Heart left ventricle (tissue), 16 donors: Measurements from ENCODE around the gene CDC42EP1. TPM values are rescaled to one million over a fixed set of nuclear protein-coding genes. Genes with fewer than 3 reads are reported as not detected.

Experiments
- ATAC-seq, 4 donors: fragments of 200-7000 bp; cut with Tn5 transposase; one replicate each; pipeline ENCODE4 v1.9.1; 2020 to 2022; ENCODE audit warnings: moderate library complexity in 4 of 4, mild to moderate bottlenecking in 3 of 4, moderate number of reproducible peaks in 1 of 4
- DNase-seq, 5 donors: peaks; one replicate each; pipeline ENCODE4 v3.0.0-alpha.2; 2020
- H3K27ac ChIP-seq, 12 donors: fragments of 200-600 bp; sonication (generic) in 4 of 12; one replicate each; pipeline versions ENCODE4 v1.5.0 to v1.8.0; 2016 to 2022; ENCODE audit warnings: mild to moderate bottlenecking in 2 of 12
- H3K27me3 ChIP-seq, 9 donors: fragments of 200-600 bp; sonication (generic) in 2 of 9; one replicate each; pipeline versions ENCODE4 v1.5.1 to v1.8.0; 2016 to 2022; ENCODE audit warnings: mild to moderate bottlenecking in 3 of 9
- H3K36me3 ChIP-seq, 9 donors: fragments of 200-600 bp; sonication (generic) in 2 of 9; one replicate each; pipeline versions ENCODE4 v1.5.0 to v1.8.0; 2018 to 2022; ENCODE audit warnings: mild to moderate bottlenecking in 2 of 9
- H3K4me1 ChIP-seq, 12 donors: fragments of 200-600 bp; sonication (generic) in 4 of 12; one replicate each; pipeline versions ENCODE4 v1.5.0 to v1.8.0; 2016 to 2022; ENCODE audit warnings: mild to moderate bottlenecking in 3 of 12
- H3K4me3 ChIP-seq, 12 donors: fragments of 200-600 bp; sonication (generic) in 4 of 12; one replicate each; pipeline versions ENCODE4 v1.5.0 to v1.8.0; 2017 to 2022; ENCODE audit warnings: mild to moderate bottlenecking in 9 of 12, moderate library complexity in 4 of 12
- H3K9me3 ChIP-seq, 12 donors: fragments of 200-600 bp; sonication (generic) in 4 of 12; one replicate each; pipeline versions ENCODE4 v1.5.0 to v1.8.0; 2016 to 2022; ENCODE audit warnings: mild to moderate bottlenecking in 1 of 12
- POLR2A ChIP-seq, 2 donors: fragments of 450-650 bp; IDR thresholded peaks; one replicate each; pipeline ENCODE4 v1.6.1; 2017; ENCODE audit warnings: antibody characterized with exemption in 2 of 2, mild to moderate bottlenecking in 2 of 2, moderate library complexity in 2 of 2
- WGBS, 4 donors: extraction: QIAGEN DNeasy Blood & Tissue Kit in 2 of 4; methylation state at CpG; one replicate each; pipeline versions ENCODE4 v1.1.5 to v1.1.7; 2013 to 2018; 5-methylcytosine and 5-hydroxymethylcytosine counted together
- intact Hi-C, 10 donors: fragments of 100-400 bp; cut with DNase I; formaldehyde crosslinking; loops; one replicate each; pipeline versions ENCODE4 v1.11.1 to v1.14.2; 2022
- polyA plus RNA-seq, 2 donors: library from polyadenylated mRNA; stranded (reverse); fragments of 200-250 nt; gene quantifications; one replicate each; pipeline ENCODE4 v1.2.3, GENCODE V29; 2013
- total RNA-seq, 9 donors: library from RNA; depleted of rRNA in 2 of 9; stranded (reverse); fragments of >200 nt in 2 of 9; fragmentation: NEBNext Ultra II Directional in 3 of 9; extraction: Animal tissue kit (Norgen Biotek cat#: 25700) in 3 of 9; gene quantifications; one replicate each; pipeline versions ENCODE4 v1.1.0 to v1.2.4, GENCODE V29; 2016 to 2023
- TF ChIP-seq, protein P1 (sequence below), 12 donors: fragments of 200-600 bp; sonication (generic) in 4 of 12; IDR thresholded peaks; one replicate each; pipeline versions ENCODE4 v1.5.0 to v1.8.0; 2018 to 2022; ENCODE audit warnings: antibody characterized with exemption in 12 of 12, mild to moderate bottlenecking in 5 of 12
- donor health status: ischemic (EF 13 %, LVEDD 7.1; RV severe dilation, severe dysfunction).
- donor health status: healthy with polysubstance abuse.
- donor health status: DM: no; HTN: yes; CAD: no.
- donor health status: DM: no; HTN: no; CAD: no.
- donor health status: ischemic (EF 25% LVEDD 6.9; RV normal size, moderate dysfunction).
- donor health status: ischemic (EF 25% LVEDD 5.7; RV mildly dilated, moderate dysfunction).
- donor health status: healthy.
- donor health status: DM: yes; HTN: yes; CAD: no.
- donor health status: ischemic (EF 35%, LVEDD 5.7; RV mildly dilated, moderate dysfunction).
- donor health status: nonischemic (EF 11% LVEDD 7.7; RV severe dilation, severe dysfunction).
- donor health status: DM: yes; HTN: yes; CAD: no.
- donor health status: PGD.
- donor health status: ischemic (EF 29% LVEDD 5.4; RV normal size, mild dysfunction).
- donor health status: nonischemic (EF 23%, LVEDD 6.1; RV moderate dilation, normal function).

Gene CDC42EP1
- total and polyA plus RNA-seq, 11 donors: 10.4 to 34.9 (median 17.7) TPM

DNA sequence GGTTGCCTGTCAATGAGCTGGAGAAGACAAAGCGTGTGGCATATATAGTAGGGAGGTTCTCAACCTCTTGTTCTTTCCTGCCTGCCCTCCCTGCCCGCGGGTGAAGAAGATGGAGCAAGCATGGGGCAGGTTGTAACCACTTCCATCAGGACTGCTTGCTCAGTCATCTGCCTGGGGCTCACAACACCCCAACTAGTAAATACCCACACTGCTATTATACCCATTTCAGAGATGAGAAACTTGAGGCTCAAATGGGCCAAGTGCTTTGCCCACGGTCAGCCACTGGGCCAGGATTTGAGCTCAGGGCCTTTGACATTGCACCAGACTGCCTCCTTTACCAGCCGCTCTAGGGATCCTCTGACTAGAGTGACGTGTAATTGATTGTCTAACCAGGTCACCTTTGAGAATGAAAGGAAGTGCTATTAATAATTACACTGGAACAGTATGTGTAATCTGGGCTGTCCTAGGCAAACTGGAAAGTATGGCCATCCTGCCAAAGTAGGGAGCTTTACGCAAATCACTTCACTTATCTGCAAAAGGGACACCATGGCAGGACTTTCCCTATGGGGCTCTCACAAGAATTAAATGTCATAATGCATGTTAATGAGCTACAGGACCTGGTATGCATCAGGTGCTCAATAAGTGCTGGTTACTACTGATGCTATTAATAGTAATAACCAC is 2.8 kb upstream of the CDC42EP1 start:
- peak in 2 of 5 donors; percentile 37 to 50 for DNase-seq
- H3K27ac ChIP-seq: peak overlapping the region; percentile 67 to 100 (median 96)
- H3K27me3 ChIP-seq: peaks cover 0 to 27% (median 0%) of the 10 kb centered on the region in 9 donors
- peaks cover 12 to 61% (median 44%) of the 10 kb centered on the region in 12 donors for H3K4me1 ChIP-seq
- TF ChIP-seq, protein P1, sequence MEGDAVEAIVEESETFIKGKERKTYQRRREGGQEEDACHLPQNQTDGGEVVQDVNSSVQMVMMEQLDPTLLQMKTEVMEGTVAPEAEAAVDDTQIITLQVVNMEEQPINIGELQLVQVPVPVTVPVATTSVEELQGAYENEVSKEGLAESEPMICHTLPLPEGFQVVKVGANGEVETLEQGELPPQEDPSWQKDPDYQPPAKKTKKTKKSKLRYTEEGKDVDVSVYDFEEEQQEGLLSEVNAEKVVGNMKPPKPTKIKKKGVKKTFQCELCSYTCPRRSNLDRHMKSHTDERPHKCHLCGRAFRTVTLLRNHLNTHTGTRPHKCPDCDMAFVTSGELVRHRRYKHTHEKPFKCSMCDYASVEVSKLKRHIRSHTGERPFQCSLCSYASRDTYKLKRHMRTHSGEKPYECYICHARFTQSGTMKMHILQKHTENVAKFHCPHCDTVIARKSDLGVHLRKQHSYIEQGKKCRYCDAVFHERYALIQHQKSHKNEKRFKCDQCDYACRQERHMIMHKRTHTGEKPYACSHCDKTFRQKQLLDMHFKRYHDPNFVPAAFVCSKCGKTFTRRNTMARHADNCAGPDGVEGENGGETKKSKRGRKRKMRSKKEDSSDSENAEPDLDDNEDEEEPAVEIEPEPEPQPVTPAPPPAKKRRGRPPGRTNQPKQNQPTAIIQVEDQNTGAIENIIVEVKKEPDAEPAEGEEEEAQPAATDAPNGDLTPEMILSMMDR (IDR thresholded peaks at IDR 0.05): no peak
- peak in 1 of 2 donors; percentile 7 for TF ChIP-seq POLR2A (IDR thresholded peaks at IDR 0.05)
- H3K4me3 ChIP-seq: no peak overlapping the region
- peak; percentile 56 to 70 (median 62) for ATAC-seq
- 57 to 68% (median 60%) methylated on average over 7 of the region's 7 CpGs for WGBS, 4 donors
- H3K36me3 ChIP-seq: peaks cover 0 to 5% (median 0%) of the 10 kb centered on the region in 9 donors
- no peaks in the 10 kb centered on the region for H3K9me3 ChIP-seq
- intact Hi-C loops: no loop called here

DNA sequence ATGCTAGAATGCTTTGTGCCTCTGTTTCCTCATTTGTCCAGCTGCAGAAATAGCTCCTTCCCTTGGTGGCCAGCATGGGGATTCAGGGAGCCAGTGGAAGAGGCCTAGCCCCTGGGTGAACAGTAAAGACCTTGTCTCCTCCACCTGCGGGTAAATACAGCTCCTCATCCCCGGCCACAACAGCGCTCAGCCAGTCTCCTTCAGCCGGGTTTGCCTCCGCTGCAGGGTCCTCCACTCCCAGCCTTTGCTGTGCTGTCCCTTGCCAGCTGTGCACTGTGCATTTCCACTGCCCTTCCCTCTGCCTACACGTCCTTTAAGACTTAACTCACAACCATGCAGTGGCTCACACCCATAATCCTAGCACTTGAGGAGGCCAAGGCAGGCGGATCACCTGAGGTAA is 1.5 kb upstream of the CDC42EP1 start:
- no peaks in the 10 kb centered on the region for H3K9me3 ChIP-seq
- peaks cover 16 to 68% (median 48%) of the 10 kb centered on the region in 12 donors for H3K4me1 ChIP-seq
- peaks cover 0 to 9% (median 0%) of the 10 kb centered on the region in 9 donors for H3K36me3 ChIP-seq
- no peak for TF ChIP-seq POLR2A (IDR thresholded peaks at IDR 0.05)
- TF ChIP-seq, protein P1 (IDR thresholded peaks at IDR 0.05): no peak
- H3K27ac ChIP-seq: peak overlapping the region in 11 of 12 donors; percentile 69 to 100 (median 96)
- peaks cover 0 to 30% (median 0%) of the 10 kb centered on the region in 9 donors for H3K27me3 ChIP-seq
- H3K4me3 ChIP-seq: no peak overlapping the region
- 79 to 90% (median 84%) methylated on average over 7 of the region's 7 CpGs for WGBS, 4 donors
- no peak for ATAC-seq
- DNase-seq: no peak
- intact Hi-C loops: no loop called here

DNA sequence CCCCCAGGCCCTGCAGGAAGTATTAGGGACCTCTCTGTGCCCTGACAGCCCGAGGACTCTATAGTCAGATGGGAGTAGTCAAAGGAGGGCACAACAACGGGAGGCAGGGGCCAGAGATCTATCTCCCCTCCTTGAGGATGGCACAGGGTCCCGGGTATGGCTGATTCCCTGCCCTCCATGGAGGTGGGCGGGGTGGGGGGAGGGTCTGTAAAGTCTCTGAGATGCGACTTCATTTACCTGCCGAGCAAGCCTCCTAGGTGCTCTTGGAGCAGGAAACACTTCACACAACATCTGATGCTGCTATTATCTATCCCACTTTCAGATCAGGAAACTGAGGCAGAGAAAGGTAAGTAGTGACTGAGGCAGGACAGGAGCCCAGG is 769 bp upstream of the CDC42EP1 start:
- WGBS, 4 donors: 56 to 78% (median 64%) methylated on average over 5 to 6 of the region's 6 CpGs
- ATAC-seq (no peak), DNase-seq (no peak)
- peak overlapping the region; percentile 90 to 100 (median 97) for H3K27ac ChIP-seq
- peaks cover 0 to 30% (median 0%) of the 10 kb centered on the region in 9 donors for H3K27me3 ChIP-seq
- TF ChIP-seq, protein P1 (IDR thresholded peaks at IDR 0.05): no peak
- TF ChIP-seq POLR2A (IDR thresholded peaks at IDR 0.05): no peak
- intact Hi-C loops: no loop called here
- peaks cover 16 to 75% (median 55%) of the 10 kb centered on the region in 12 donors for H3K4me1 ChIP-seq
- peaks cover 0 to 9% (median 0%) of the 10 kb centered on the region in 9 donors for H3K36me3 ChIP-seq
- peak overlapping the region; percentile 29 to 93 (median 66) for H3K4me3 ChIP-seq
- H3K9me3 ChIP-seq: no peaks in the 10 kb centered on the region

DNA sequence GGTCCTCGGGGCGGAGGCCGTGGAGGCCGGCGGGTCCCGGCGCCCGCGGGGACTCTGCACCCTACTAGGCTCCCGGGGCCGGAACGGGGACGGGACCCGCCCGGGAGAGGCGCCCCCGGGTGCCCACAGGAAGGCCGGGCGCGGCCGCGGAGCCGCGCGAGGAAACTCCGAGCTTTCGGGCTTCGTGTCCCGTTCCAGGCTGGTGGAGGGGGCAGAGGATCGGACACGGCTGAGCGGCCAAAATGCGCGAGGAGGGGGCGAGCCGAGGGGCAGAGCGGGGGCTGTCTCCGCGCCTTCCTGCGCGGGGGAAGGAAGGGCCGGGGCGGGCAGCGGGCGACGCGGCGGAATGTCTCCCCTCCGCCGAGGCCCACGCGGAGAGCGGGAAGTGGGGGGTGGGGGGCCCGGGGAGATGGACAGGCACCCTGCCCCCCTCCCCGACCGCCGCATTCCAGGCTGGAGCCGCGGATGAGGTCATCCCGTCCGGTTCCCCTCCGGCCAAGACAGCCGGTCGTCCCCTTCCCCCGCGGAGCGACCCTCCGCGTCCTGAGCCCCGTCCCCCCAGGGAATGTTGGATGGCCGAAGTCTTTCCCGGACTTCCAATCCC is 430 bp downstream of the CDC42EP1 start:
- Histone ChIP-seq H3K9me3 (no peaks in the 10 kb centered on the region), H3K4me1 (peaks cover 16 to 87% (median 67%) of the 10 kb centered on the region in 12 donors), H3K27me3 (peaks cover 0 to 30% (median 0%) of the 10 kb centered on the region in 9 donors), H3K27ac (peak overlapping the region; percentile 90 to 100 (median 97)), H3K4me3 (peak overlapping the region; percentile 60 to 93 (median 68)), H3K36me3 (peaks cover 0 to 10% (median 0%) of the 10 kb centered on the region in 9 donors)
- ATAC-seq: peak in 3 of 4 donors; percentile 16 to 40 (median 35)
- WGBS, 4 donors: 0 to 2% (median 1%) methylated on average over 29 to 72 of the region's 72 CpGs
- TF ChIP-seq, protein P1 (IDR thresholded peaks at IDR 0.05): no peak
- TF ChIP-seq POLR2A (IDR thresholded peaks at IDR 0.05): no peak
- intact Hi-C loops: loop anchor here in 5 of 10 donors (1.0 to 2.0 kb wide), 2 partner anchors 14 kb away; no protein-coding TSS in a partner anchor
- DNase-seq: peak; percentile 74 to 83 (median 81)
